Measurements from ENCODE around the gene PNPLA2.

PNPLA2 gene

GRCh38 chr11:803770-804598 is 14.7 kb upstream of the PNPLA2 start:
- Histone ChIP-seq H3K36me3 (no peaks in the 10 kb centered on the region), H3K27ac (peak overlapping the region; percentile 81), H3K4me1 (ENCODE audit: control insufficient read depth in 1 of 2, insufficient read depth in 1 of 2, low read depth in 1 of 2, low read length in 1 of 2) (peaks cover 24 to 31% of the 10 kb centered on the region in 2 experiments), H3K9me3 (no peaks in the 10 kb centered on the region), H3K4me3 (ENCODE audit: low read depth in 1 of 2, low read length in 1 of 2) (peak overlapping the region; percentile 65 to 75), H3K27me3 (no peaks in the 10 kb centered on the region)
- TF ChIP-seq CTCF (IDR thresholded peaks at IDR 0.05) = no peak

DNA sequence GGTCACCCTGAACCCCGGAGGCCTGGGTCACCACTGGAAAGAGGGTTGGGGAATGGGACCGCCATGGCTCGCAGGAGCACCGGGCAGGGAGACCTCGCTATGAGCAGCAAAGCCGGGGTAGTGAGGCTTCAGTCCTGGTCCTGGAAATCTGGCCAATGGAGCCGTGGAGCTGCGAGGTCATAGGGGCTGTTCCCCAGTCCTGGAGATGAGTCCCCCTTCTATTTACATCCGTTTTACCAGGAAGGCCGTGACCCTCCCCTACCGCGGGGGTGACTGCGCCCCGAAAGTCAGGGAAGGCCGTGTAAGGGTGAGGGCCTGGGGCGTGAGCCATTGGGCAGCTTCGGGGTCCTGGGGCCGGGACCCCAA is 14.1 kb upstream of the PNPLA2 start:
- Histone ChIP-seq H3K27me3 (no peaks in the 10 kb centered on the region), H3K36me3 (no peaks in the 10 kb centered on the region), H3K9me3 (no peaks in the 10 kb centered on the region), H3K27ac (peak overlapping the region; percentile 81), H3K4me3 (ENCODE audit: low read depth in 1 of 2, low read length in 1 of 2) (peak overlapping the region; percentile 65 to 75), H3K4me1 (ENCODE audit: control insufficient read depth in 1 of 2, insufficient read depth in 1 of 2, low read depth in 1 of 2, low read length in 1 of 2) (peaks cover 26 to 35% of the 10 kb centered on the region in 2 experiments)
- TF ChIP-seq CTCF (IDR thresholded peaks at IDR 0.05) = no peak

DNA sequence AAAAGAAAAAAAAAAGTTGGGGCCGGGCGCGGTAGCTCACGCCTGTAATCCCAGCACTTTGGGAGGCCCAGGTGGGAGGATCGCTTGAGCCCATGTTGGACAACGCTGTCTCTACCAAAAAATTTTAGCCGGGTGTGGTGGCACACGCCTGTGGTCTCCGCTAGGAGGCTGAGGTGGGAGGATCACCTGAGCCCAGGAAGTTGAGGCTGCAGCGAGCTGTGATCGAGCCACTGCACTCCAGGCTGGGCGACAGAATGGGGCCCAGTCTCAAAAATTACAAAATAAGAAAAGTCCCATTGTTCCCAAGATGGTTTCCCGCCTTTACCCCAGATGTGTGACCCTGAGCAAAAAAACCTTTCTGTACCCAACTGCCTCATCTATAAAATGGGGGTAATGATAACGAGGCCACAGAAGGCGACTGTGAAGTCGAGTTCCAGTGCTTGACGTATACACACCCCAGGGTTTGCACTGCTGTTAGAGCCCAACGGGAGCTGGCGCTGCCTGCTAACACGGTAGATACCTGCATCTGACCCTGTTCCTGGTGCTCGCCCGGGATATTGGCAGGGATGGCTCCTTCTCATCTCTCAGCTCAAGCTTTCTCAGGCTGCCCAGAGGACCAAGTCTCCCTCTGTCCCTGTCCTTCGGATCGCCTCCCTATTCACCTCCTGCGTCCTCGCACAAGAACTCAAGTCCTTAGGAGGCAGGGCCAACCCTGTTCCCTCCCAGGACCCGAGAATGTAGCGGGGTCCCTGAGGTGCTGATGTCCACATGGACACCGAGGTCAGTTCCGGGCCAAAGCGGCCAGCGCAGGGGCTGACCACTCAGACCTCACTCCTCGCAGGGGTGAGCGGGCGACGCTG is 10.1 kb upstream of the PNPLA2 start:
- Histone ChIP-seq H3K4me3 (ENCODE audit: low read depth in 1 of 2, low read length in 1 of 2) (peak overlapping the region; percentile 59 to 98), H3K36me3 (peaks cover 19% of the 10 kb centered on the region), H3K27ac (peak overlapping the region; percentile 93), H3K9me3 (no peaks in the 10 kb centered on the region), H3K4me1 (ENCODE audit: control insufficient read depth in 1 of 2, insufficient read depth in 1 of 2, low read depth in 1 of 2, low read length in 1 of 2) (peaks cover 46 to 51% of the 10 kb centered on the region in 2 experiments), H3K27me3 (no peaks in the 10 kb centered on the region)
- no peak for TF ChIP-seq CTCF (IDR thresholded peaks at IDR 0.05)

GRCh38 chr11:809287-810039 is 9.3 kb upstream of the PNPLA2 start, which contains the start of gene RPLP2:
Gene RPLP2 (plus strand): TSS chr11:809967. CDS start chr11:810235, 268 bp downstream.
- peak within 1 kb of the TSS; percentile 59 to 98 for H3K4me3 ChIP-seq (ENCODE audit: low read depth in 1 of 2, low read length in 1 of 2)
- H3K27me3 ChIP-seq = no peaks in the 10 kb centered on the region
- H3K9me3 ChIP-seq = no peaks in the 10 kb centered on the region
- H3K27ac ChIP-seq = peak within 1 kb of the TSS; percentile 93
- H3K4me1 ChIP-seq (ENCODE audit: control insufficient read depth in 1 of 2, insufficient read depth in 1 of 2, low read depth in 1 of 2, low read length in 1 of 2) = peaks cover 38 to 43% of the 10 kb centered on the region in 2 experiments
- TF ChIP-seq CTCF (IDR thresholded peaks at IDR 0.05) = peak; percentile 46
- peaks cover 19% of the 10 kb centered on the region for H3K36me3 ChIP-seq

DNA sequence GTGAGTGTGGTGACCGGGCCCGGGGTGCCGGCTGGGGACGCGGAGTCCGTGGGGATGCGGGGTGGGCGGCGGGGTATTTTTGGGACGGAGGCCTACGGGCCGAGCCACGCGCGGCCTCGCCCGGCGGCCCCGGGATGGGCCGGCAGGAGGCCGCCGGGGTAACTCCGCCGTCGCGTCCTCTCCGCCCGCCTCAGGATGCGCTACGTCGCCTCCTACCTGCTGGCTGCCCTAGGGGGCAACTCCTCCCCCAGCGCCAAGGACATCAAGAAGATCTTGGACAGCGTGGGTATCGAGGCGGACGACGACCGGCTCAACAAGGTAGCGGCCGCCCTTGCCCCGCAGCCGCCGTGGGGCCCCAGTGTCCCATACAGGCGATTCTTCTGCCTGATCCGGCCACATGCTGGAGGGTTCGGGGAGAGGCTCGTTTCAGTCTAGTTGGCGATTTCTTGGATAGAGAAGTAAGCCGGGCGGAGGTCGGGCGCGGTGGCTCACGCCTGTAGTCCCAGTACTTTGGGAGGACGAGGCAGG is 8.6 kb upstream of the PNPLA2 start:
- Histone ChIP-seq H3K4me1 (ENCODE audit: control insufficient read depth in 1 of 2, insufficient read depth in 1 of 2, low read depth in 1 of 2, low read length in 1 of 2) (peaks cover 33 to 37% of the 10 kb centered on the region in 2 experiments), H3K27me3 (no peaks in the 10 kb centered on the region), H3K9me3 (no peaks in the 10 kb centered on the region), H3K36me3 (peaks cover 19% of the 10 kb centered on the region), H3K27ac (peak overlapping the region; percentile 93), H3K4me3 (ENCODE audit: low read depth in 1 of 2, low read length in 1 of 2) (peak overlapping the region; percentile 59 to 98)
- no peak for TF ChIP-seq CTCF (IDR thresholded peaks at IDR 0.05)

Measured in neutrophil (primary cell).